HG03175 (cell line): Measurements from ENCODE around the gene ITPRID2.
"Not testable (repeated sequence)": the region's sequence is repeated elsewhere in the genome, so short reads cannot be mapped to it uniquely, and the experiment has no call there.

Source experiments
- ATAC-seq: cut with Tn5 transposase; IDR thresholded peaks from one replicate; pipeline ENCODE4 v1.9.1; 2021; ENCODE audit warnings: mild to moderate bottlenecking, moderate library complexity; ENCODE audit not compliant: unreplicated experiment

ITPRID2 gene

DNA sequence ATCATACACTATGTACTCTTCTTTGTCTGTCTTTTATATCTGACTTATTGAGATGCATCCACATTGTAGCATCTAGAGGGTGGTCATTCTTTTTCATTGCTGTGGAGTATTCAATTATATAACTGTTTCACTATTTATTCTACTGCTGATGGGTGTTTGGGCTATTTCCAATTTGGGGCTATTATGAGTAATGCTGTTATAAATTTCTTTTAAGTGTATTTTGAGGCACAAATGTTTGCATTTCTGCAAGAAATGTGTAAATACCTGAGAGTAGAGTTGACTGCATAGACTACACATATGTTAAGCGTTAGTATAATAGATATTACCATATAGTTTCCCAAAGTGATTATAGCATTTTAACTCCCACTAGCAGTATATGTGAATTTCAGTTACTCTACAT is 67.2 kb downstream of the ITPRID2 start:
- ATAC-seq, result no peak

- no peak for ATAC-seq
Observed at GRCh38 chr2:181959508-181959907, 68.0 kb downstream of the ITPRID2 start.

- not testable (repeated sequence) for ATAC-seq
Observed at GRCh38 chr2:181961167-181961566, 69.6 kb downstream of the ITPRID2 start.

DNA sequence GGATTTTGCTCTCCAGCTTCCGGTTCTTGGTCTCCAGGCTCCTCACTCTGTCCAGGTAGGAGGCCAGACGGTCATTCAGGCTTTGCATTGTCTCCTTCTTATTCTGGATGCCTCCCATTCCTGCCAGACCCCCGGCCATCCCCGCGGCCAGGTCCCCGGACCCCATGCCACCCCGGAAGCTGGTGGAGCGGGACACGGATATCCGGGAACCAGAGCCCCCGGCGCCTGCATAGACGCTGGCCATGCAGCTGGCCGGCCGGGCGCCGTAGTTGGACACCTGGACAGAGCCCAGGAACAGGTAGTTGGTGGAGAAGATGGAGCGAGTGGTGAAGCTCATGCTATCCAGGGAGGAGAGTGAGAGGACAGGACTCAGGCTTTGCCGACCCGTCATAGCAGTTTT is 70.6 kb downstream of the ITPRID2 start:
- ATAC-seq, result no peak

GRCh38 chr2:181970160-181970794 is 78.7 kb downstream of the ITPRID2 start:
- no peak for ATAC-seq

DNA sequence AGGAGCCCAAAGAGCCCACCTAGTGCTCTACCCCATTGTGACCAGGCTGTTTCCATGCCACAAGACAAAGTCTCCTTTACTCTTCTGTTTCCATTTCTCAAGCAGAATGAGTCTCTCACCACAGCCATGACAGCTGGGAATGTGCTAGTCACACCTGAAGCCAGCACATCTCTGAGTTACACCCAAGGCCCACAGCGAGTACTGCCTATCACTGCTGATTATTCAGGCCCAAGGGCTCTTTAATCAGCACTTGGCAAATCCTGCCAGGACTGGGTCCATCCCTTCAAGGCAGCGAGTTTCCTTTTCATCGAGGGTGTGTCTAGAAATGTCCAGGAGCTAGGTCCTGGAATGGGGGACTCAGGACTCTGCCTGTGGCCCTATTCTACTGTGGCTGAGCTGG is 79.5 kb downstream of the ITPRID2 start:
- no peak for ATAC-seq

DNA sequence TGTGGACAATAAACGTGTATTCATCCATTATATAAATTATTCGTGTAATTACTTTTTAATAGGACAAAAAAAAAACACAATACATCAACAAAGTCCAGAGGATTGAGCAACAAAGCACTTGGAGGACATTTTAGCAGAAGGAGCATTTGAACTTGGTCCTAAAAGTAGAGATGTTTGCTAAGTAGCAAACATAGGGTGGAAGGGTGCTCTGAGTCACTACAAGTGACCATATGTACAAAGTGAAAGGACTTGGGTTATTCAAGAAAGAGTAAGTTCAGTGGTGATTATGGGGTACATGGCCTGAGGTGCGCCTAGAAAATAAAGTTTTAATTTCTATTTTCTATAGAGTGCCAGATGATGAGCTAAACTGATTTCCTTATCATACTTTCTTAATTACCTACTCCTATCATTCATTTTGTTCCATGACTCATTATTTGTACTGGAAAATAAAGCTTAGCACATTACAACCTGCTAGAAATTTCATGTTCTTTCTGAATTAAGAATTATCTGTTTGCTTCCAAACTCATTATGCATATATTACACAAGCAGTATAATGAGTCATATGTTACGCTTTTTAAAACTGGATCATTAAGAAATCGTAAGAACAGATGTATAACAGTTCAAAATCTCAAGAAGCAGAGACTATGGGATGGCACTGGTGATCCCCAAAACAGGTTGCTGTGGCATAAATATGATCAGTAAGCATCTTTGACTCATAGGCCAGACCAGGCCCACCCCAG is 81.1 kb downstream of the ITPRID2 start:
- no peak for ATAC-seq

- no peak for ATAC-seq
Observed at GRCh38 chr2:181973171-181973783, 81.7 kb downstream of the ITPRID2 start.

- ATAC-seq, result no peak
Observed at GRCh38 chr2:181977661-181978350, 86.3 kb downstream of the ITPRID2 start.

GRCh38 chr2:181978351-181979150 is 87.0 kb downstream of the ITPRID2 start:
- no peak for ATAC-seq
